Fibroblast of pulmonary artery (primary cell): ENCODE measurements around the gene SLC12A3.

Experiments
- DNase-seq: peaks from one replicate; pipeline ENCODE4 v3.0.0-alpha.2; 2010; ENCODE audit warnings: low read depth
- H3K4me3 ChIP-seq: replicated peaks from 2 replicates; pipeline ENCODE4 v1.5.1; 2011; ENCODE audit warnings: low read depth, mild to moderate bottlenecking, control low read depth, low read length, moderate library complexity
- TF ChIP-seq, protein P1 (sequence below): IDR thresholded peaks from 2 replicates; pipeline ENCODE4 v1.5.1; 2011; ENCODE audit warnings: mild to moderate bottlenecking, control low read depth, low read length, inconsistent platforms; ENCODE audit errors: missing control alignments

Gene SLC12A3

DNA sequence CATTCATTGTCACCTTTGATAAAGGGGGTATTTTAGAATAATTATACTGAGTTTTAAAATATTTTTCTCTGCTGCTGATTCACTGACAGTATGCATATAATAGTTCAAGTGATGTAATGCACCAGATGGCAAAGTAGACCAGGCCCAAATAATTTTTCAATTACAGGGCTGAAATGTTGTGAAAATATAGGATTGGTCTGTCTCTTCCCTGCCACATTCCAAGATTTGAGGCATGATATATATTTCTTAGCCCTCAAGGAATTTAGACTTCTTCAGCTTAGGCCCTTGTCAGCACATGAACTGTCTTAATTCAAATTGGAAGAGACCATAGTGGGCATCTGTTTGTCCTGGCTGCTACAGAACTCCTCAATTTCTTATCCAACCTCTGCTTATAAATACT is 39.2 kb upstream of the SLC12A3 start:
- H3K4me3 ChIP-seq: no peak overlapping the region
- TF ChIP-seq, protein P1, sequence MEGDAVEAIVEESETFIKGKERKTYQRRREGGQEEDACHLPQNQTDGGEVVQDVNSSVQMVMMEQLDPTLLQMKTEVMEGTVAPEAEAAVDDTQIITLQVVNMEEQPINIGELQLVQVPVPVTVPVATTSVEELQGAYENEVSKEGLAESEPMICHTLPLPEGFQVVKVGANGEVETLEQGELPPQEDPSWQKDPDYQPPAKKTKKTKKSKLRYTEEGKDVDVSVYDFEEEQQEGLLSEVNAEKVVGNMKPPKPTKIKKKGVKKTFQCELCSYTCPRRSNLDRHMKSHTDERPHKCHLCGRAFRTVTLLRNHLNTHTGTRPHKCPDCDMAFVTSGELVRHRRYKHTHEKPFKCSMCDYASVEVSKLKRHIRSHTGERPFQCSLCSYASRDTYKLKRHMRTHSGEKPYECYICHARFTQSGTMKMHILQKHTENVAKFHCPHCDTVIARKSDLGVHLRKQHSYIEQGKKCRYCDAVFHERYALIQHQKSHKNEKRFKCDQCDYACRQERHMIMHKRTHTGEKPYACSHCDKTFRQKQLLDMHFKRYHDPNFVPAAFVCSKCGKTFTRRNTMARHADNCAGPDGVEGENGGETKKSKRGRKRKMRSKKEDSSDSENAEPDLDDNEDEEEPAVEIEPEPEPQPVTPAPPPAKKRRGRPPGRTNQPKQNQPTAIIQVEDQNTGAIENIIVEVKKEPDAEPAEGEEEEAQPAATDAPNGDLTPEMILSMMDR: no peak
- no peak for DNase-seq

GRCh38 chr16:56828647-56829046 is 36.4 kb upstream of the SLC12A3 start:
- no peak overlapping the region for H3K4me3 ChIP-seq
- no peak for DNase-seq
- TF ChIP-seq, protein P1: no peak

DNA sequence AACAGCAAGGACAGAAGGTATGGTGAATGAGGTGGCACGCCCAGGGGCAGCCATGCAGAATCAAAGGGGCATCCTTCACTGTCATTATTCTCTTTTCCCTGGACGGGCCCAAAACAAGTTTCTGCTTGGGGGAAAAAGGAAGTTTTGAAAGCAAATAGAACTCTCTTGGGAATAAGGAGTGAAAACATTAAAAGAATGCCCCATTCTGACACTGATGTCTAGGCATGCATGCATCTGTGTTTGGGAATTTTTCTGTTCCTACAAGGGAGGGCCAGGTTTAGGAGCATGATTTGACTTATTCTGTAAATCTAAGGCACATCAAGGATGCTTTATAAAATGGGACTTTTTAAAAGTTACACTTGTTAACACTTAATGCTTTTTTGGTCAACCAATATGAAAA is 34.3 kb upstream of the SLC12A3 start:
- H3K4me3 ChIP-seq: no peak overlapping the region
- TF ChIP-seq, protein P1: no peak
- DNase-seq: no peak

DNA sequence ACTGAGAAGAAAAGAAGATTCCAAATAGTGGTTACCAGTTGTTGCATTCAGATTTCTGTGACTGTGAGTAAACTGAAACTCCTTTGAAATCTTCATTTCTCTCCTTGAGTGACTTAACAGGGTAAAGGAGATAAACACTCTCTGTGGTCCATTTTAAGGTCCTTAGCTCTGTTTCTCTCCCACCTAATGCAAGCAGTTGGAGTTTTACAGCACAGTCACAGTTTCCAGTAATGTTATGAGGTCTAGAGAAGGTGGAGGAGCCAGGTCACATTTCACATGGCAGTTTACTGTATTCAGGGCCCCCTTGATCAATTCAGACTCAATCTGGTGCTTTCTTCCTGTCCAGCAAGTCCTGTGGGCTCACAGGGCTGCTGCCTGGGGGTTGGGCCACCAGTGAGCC is 32.2 kb upstream of the SLC12A3 start:
- no peak overlapping the region for H3K4me3 ChIP-seq
- TF ChIP-seq, protein P1: no peak
- DNase-seq: no peak

DNA sequence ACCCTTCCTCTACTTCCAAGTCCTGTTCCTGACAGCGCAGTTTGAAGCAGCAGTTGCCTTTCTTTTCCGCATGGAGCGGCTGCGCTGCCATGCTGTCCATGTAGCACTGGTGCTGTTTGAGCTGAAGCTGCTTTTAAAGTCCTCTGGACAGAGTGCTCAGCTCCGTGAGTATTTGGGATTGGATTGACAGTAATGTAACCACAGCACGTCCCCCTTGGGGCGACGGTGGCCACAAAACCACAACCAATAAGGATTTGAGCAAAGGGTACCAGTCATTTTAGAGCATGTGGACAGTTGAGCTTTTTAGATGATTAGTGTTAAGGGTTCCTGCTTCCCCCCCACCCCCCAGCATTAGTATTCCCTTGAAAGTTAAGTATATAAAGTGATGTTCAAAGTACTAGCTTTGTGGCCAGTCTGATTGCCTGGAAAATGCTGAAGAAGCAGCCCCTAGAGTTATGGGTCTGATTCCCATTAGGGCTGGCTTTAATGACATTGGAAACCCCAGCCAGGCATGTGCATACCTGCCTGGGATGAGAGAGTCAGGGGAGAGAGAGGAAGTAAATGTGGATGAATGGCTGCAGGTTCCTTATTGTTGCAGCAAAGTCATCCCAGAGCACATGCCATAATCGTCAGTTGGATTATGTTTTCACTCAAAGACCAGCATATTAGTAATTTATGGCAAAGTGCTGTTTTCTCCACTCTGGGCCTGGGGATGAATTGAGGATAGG is 31.6 kb upstream of the SLC12A3 start:
- H3K4me3 ChIP-seq: no peak overlapping the region
- DNase-seq: no peak
- TF ChIP-seq, protein P1: no peak

DNA sequence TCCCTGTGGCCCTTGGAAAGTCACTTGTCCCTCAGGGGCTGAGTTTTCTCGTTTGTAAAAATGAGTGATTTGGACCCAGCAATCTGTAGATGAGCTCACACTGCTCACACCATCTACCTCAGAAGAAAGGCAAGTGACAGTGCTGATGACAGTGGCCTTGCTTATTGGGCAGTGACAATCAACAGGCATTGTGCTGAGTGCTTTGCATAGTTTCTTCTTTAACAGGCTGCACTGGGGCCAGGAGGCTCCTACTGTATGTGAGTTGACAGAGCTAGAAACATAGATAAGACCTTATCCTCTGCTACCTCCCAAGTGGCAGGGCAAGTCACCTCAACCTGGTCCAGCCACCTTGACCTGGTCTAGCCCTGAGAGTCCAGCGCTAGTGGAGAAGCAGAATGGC is 29.7 kb upstream of the SLC12A3 start:
- H3K4me3 ChIP-seq: no peak overlapping the region
- TF ChIP-seq, protein P1: no peak
- DNase-seq: no peak
